ENCODE data around the gene E2F1. TPM values are rescaled to one million over a fixed set of nuclear protein-coding genes. Genes with fewer than 3 reads are reported as not detected.

Gene E2F1
- total RNA-seq, 1 experiment from 2014 or later: 44.2 TPM

DNA sequence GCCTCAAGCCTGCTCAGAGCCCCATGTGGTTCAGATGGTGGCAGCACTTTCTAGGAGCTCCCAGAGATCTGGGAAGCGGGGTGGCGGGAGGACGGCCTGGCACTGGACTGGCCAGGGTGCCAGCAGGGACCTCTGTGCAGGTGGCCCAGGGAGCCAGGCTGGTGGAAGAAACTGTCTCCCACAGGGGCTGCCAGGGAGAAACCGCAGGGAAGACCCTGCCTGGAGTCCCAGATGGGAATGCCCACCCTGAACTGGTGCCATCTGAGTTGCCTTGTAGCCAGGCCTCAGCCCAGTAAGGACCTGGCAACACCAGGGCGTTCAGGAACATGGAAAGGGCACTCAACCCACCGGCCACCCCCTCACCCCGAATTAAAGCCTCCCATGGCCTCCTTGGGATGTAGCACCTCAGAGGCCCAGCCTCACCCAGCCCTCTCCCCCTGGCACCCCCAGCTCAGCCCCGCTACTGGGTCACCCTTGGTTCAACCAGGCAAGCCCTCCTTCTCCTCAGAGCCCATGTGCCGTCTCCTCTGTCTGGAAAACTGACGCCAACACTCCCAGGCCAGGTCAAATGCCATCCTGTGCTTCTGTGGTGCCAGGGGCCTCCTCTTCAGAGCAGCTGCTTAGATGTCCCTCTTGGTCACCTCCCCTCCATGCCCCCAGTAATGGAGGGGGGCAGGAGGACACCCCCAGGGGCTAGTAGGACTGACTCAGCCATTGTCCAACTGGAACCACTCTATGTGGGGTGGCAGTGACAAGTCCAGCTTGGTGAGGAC, 30.0 kb downstream of the E2F1 start:
- H3K4me3 Mint-ChIP-seq: no peak overlapping the region
- DNase-seq (ENCODE audit: low spot score) (no peak), ATAC-seq (no peak)
- no peak overlapping the region for H3K27ac Mint-ChIP-seq
- peaks cover 6% of the 10 kb centered on the region for H3K36me3 Mint-ChIP-seq
- POLR2A ChIA-PET: interaction anchor here (4.6 kb wide), 1 partner anchor 11 kb away, joined by 24 read pairs; the partner anchor contains the start of gene ACTL10
- H3K9me3 Mint-ChIP-seq: no peaks in the 10 kb centered on the region
- no peaks in the 10 kb centered on the region for H3K27me3 Mint-ChIP-seq (ENCODE audit: low read depth)
- peaks cover 23% of the 10 kb centered on the region for H3K4me1 Mint-ChIP-seq
- CTCF ChIA-PET: interaction anchor here (0.7 to 6.9 kb wide), 3 partner anchors 10 to 199 kb away, joined by 3 to 134 read pairs (median 6); partner anchors contain the start of genes ACTL10 and C20orf144
- TF ChIP-seq JUN (CRISPR knock-in tag; IDR thresholded peaks at IDR 0.05) (no peak), NR3C1 (CRISPR knock-in tag; conservative IDR thresholded peaks at IDR 0.05; ENCODE audit: low read depth) (no peak), NR2C2 (CRISPR knock-in tag; IDR thresholded peaks at IDR 0.05) (no peak), ZNF423 (CRISPR knock-in tag; IDR thresholded peaks at IDR 0.05) (no peak), ATF1 (CRISPR knock-in tag; IDR thresholded peaks at IDR 0.05) (no peak), FOXJ3 (CRISPR knock-in tag; IDR thresholded peaks at IDR 0.05; ENCODE audit: borderline replicate concordance) (no peak), ZBTB21 (CRISPR knock-in tag; IDR thresholded peaks at IDR 0.05; ENCODE audit: borderline replicate concordance) (no peak), ZNF121 (CRISPR knock-in tag; IDR thresholded peaks at IDR 0.05) (no peak), EMX1 (CRISPR knock-in tag; IDR thresholded peaks at IDR 0.05) (no peak), NFE2L1 (CRISPR knock-in tag; IDR thresholded peaks at IDR 0.05) (no peak), TEAD4 (CRISPR knock-in tag; IDR thresholded peaks at IDR 0.05) (no peak), CBFB (CRISPR knock-in tag; IDR thresholded peaks at IDR 0.05; ENCODE audit: low read depth) (no peak), NFYB (CRISPR knock-in tag; conservative IDR thresholded peaks at IDR 0.05; ENCODE audit: low read depth) (no peak), ETV6 (CRISPR knock-in tag; IDR thresholded peaks at IDR 0.05) (no peak), RORB (CRISPR knock-in tag; IDR thresholded peaks at IDR 0.05) (no peak)
- TF ChIP-seq, protein P1, sequence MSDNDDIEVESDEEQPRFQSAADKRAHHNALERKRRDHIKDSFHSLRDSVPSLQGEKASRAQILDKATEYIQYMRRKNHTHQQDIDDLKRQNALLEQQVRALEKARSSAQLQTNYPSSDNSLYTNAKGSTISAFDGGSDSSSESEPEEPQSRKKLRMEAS (CRISPR knock-in tag; IDR thresholded peaks at IDR 0.05): no peak
- TF ChIP-seq, protein P2, sequence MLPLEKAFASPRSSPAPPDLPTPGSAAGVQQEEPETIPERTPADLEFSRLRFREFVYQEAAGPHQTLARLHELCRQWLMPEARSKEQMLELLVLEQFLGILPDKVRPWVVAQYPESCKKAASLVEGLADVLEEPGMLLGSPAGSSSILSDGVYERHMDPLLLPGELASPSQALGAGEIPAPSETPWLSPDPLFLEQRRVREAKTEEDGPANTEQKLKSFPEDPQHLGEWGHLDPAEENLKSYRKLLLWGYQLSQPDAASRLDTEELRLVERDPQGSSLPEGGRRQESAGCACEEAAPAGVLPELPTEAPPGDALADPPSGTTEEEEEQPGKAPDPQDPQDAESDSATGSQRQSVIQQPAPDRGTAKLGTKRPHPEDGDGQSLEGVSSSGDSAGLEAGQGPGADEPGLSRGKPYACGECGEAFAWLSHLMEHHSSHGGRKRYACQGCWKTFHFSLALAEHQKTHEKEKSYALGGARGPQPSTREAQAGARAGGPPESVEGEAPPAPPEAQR (CRISPR knock-in tag; IDR thresholded peaks at IDR 0.05): no peak
- TF ChIP-seq, protein P3, sequence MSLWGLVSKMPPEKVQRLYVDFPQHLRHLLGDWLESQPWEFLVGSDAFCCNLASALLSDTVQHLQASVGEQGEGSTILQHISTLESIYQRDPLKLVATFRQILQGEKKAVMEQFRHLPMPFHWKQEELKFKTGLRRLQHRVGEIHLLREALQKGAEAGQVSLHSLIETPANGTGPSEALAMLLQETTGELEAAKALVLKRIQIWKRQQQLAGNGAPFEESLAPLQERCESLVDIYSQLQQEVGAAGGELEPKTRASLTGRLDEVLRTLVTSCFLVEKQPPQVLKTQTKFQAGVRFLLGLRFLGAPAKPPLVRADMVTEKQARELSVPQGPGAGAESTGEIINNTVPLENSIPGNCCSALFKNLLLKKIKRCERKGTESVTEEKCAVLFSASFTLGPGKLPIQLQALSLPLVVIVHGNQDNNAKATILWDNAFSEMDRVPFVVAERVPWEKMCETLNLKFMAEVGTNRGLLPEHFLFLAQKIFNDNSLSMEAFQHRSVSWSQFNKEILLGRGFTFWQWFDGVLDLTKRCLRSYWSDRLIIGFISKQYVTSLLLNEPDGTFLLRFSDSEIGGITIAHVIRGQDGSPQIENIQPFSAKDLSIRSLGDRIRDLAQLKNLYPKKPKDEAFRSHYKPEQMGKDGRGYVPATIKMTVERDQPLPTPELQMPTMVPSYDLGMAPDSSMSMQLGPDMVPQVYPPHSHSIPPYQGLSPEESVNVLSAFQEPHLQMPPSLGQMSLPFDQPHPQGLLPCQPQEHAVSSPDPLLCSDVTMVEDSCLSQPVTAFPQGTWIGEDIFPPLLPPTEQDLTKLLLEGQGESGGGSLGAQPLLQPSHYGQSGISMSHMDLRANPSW (CRISPR knock-in tag; conservative IDR thresholded peaks at IDR 0.05; ENCODE audit: low read depth): no peak
- TF ChIP-seq, protein P4, sequence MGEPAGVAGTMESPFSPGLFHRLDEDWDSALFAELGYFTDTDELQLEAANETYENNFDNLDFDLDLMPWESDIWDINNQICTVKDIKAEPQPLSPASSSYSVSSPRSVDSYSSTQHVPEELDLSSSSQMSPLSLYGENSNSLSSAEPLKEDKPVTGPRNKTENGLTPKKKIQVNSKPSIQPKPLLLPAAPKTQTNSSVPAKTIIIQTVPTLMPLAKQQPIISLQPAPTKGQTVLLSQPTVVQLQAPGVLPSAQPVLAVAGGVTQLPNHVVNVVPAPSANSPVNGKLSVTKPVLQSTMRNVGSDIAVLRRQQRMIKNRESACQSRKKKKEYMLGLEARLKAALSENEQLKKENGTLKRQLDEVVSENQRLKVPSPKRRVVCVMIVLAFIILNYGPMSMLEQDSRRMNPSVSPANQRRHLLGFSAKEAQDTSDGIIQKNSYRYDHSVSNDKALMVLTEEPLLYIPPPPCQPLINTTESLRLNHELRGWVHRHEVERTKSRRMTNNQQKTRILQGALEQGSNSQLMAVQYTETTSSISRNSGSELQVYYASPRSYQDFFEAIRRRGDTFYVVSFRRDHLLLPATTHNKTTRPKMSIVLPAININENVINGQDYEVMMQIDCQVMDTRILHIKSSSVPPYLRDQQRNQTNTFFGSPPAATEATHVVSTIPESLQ (CRISPR knock-in tag; IDR thresholded peaks at IDR 0.05): no peak

DNA sequence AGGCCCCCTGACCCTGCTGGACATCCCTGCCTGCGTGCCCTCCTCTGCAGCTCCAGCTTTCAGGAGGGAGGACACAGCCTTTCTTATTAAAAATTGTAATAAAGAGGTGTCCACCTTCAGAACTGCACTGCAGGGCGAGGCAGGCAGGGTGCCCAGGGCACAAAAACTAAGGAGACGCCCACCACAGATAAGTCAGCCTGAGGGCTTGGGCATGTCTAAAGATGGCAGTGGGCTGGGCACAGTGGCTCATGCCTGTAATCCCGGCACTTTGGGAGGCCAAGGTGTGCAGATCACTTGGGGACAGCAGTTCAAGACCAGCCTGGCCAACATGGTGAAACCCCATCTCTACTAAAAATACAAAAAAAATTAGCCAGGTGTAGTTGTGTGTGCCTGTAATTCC, 31.0 kb downstream of the E2F1 start:
- H3K9me3 Mint-ChIP-seq: no peaks in the 10 kb centered on the region
- H3K4me3 Mint-ChIP-seq: no peak overlapping the region
- POLR2A ChIA-PET: interaction anchor here (4.6 kb wide), 1 partner anchor 12 kb away, joined by 24 read pairs; the partner anchor contains the start of gene ACTL10
- CTCF ChIA-PET: interaction anchor here (0.9 to 6.9 kb wide), 2 partner anchors 11 to 198 kb away, joined by 4 to 134 read pairs; partner anchors contain the start of genes ACTL10 and C20orf144
- no peaks in the 10 kb centered on the region for H3K27me3 Mint-ChIP-seq (ENCODE audit: low read depth)
- no peak for ATAC-seq
- peaks cover 26% of the 10 kb centered on the region for H3K4me1 Mint-ChIP-seq
- 0 out of 2 replicates have a peak overlapping the region, but pooled peaks have one; percentile 20 for H3K27ac Mint-ChIP-seq
- H3K36me3 Mint-ChIP-seq: peaks cover 6% of the 10 kb centered on the region
- TF ChIP-seq TCF7 (CRISPR knock-in tag; IDR thresholded peaks at IDR 0.05; ENCODE audit: low read depth): no peak
- TF ChIP-seq, protein P2 (CRISPR knock-in tag; IDR thresholded peaks at IDR 0.05): no peak
- TF ChIP-seq, protein P5, sequence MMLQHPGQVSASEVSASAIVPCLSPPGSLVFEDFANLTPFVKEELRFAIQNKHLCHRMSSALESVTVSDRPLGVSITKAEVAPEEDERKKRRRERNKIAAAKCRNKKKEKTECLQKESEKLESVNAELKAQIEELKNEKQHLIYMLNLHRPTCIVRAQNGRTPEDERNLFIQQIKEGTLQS (CRISPR knock-in tag; conservative IDR thresholded peaks at IDR 0.05): no peak
- TF ChIP-seq, protein P6, sequence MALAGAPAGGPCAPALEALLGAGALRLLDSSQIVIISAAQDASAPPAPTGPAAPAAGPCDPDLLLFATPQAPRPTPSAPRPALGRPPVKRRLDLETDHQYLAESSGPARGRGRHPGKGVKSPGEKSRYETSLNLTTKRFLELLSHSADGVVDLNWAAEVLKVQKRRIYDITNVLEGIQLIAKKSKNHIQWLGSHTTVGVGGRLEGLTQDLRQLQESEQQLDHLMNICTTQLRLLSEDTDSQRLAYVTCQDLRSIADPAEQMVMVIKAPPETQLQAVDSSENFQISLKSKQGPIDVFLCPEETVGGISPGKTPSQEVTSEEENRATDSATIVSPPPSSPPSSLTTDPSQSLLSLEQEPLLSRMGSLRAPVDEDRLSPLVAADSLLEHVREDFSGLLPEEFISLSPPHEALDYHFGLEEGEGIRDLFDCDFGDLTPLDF (CRISPR knock-in tag; IDR thresholded peaks at IDR 0.05): no peak
- no peak for TF ChIP-seq SOX15 (CRISPR knock-in tag; IDR thresholded peaks at IDR 0.05)
- TF ChIP-seq MYBL2 (CRISPR knock-in tag; IDR thresholded peaks at IDR 0.05): no peak
- no peak for TF ChIP-seq JAZF1 (CRISPR knock-in tag; IDR thresholded peaks at IDR 0.05)
- no peak for TF ChIP-seq ZNF121 (CRISPR knock-in tag; IDR thresholded peaks at IDR 0.05)
- no peak for DNase-seq (ENCODE audit: low spot score)

All from WTC11 (cell line).